Omental fat pad (tissue), 4 donors: Measurements from ENCODE around the gene MIP. TPM values are rescaled to one million over a fixed set of nuclear protein-coding genes. Genes with fewer than 3 reads are reported as not detected.
A peak's percentile ranks its signal among the peaks of the same experiment; 100 is the strongest.
"Not testable (repeated sequence)": the region's sequence is repeated elsewhere in the genome, so short reads cannot be mapped to it uniquely, and the experiment has no call there.

Experiments
- ATAC-seq: fragments of 150-250 bp; one replicate; pipeline ENCODE4 v1.9.1; 2016; ENCODE audit warnings: mild to moderate bottlenecking, moderate library complexity; ENCODE audit not compliant: low FRiP score
- DNase-seq: peaks from one replicate; pipeline ENCODE4 v3.0.0-alpha.2; 2019; ENCODE audit warnings: low spot score
- CTCF ChIP-seq, 3 donors: fragments of 450-650 bp; IDR thresholded peaks; one replicate each; pipeline ENCODE4 v1.5.1; 2016 to 2017; ENCODE audit warnings: antibody characterized with exemption in 3 of 3, mild to moderate bottlenecking in 3 of 3, moderate library complexity in 2 of 3
- total RNA-seq, 4 donors: library from RNA; depleted of rRNA; stranded (reverse); fragments of >200 nt; gene quantifications; one replicate each; pipeline ENCODE4 v1.1.0, GENCODE V29; 2016

MIP gene
- total RNA-seq, 4 donors from 2014 or later = not detected

GRCh38 chr12:56451147-56451546 is 3.3 kb downstream of the MIP start:
- TF ChIP-seq CTCF (IDR thresholded peaks at IDR 0.05) = no peak
- no peak for ATAC-seq
- DNase-seq = no peak

- TF ChIP-seq CTCF (IDR thresholded peaks at IDR 0.05) = no peak
- no peak for ATAC-seq
- DNase-seq = no peak
These were observed 4.2 kb downstream of the MIP start for GRCh38 chr12:56450241-56450640.

GRCh38 chr12:56449622-56449984 is 4.9 kb downstream of the MIP start:
- no peak for TF ChIP-seq CTCF (IDR thresholded peaks at IDR 0.05)
- DNase-seq = no peak
- ATAC-seq = no peak

- peak; percentile 99 for ATAC-seq
- peak; percentile 68 for DNase-seq
- TF ChIP-seq CTCF (IDR thresholded peaks at IDR 0.05) = no peak
These were observed 5.4 kb downstream of the MIP start, which contains the start of gene TIMELESS for GRCh38 chr12:56448860-56449621. Gene TIMELESS, minus strand, starts transcription at chr12:56449426. Its CDS starts 15,256 bp downstream, at chr12:56434170.

GRCh38 chr12:56443208-56443607 is 11.2 kb downstream of the MIP start:
- not testable (repeated sequence) for DNase-seq, ATAC-seq

- DNase-seq (no peak), ATAC-seq (no peak)
- no peak for TF ChIP-seq CTCF (IDR thresholded peaks at IDR 0.05)
These were observed 16.9 kb downstream of the MIP start for GRCh38 chr12:56437430-56438176.

GRCh38 chr12:56434828-56435227 is 19.6 kb downstream of the MIP start:
- no peak for TF ChIP-seq CTCF (IDR thresholded peaks at IDR 0.05)
- no peak for DNase-seq

More at GRCh38 chr12:56434828-56435227, 19.6 kb downstream of the MIP start:
- ATAC-seq = no peak
